Measurements from ENCODE around the gene OPHN1.

OPHN1 gene

GRCh38 chrX:67998540-67998939, 434.8 kb downstream of the OPHN1 start:
- no peak for TF ChIP-seq CTCF (IDR thresholded peaks at IDR 0.05; ENCODE audit: control insufficient read depth, extremely low read depth, insufficient read depth)
- no peak overlapping the region for H3K4me3 ChIP-seq (ENCODE audit: low read depth, low read length)
- DNase-seq (ENCODE audit: low read depth), result no peak
